Chondrocyte (in vitro differentiated cells): ENCODE measurements around the gene TRIM29. TPM values are rescaled to one million over a fixed set of nuclear protein-coding genes. Genes with fewer than 3 reads are reported as not detected.

Experiments used
- DNase-seq: peaks from one replicate; pipeline ENCODE4 v3.0.0; 2021; ENCODE audit warnings: mixed read lengths, low spot score
- H3K27ac Mint-ChIP-seq: one replicate; pipeline ENCODE4 v1.8.0; 2021; ENCODE audit warnings: mild to moderate bottlenecking, moderate library complexity, mixed read lengths; ENCODE audit not compliant: unreplicated experiment
- H3K27me3 Mint-ChIP-seq: 2 replicates; pipeline ENCODE4 v1.8.0; 2021; ENCODE audit warnings: low read depth, mixed read lengths
- H3K36me3 Mint-ChIP-seq: 2 replicates; pipeline ENCODE4 v1.8.0; 2021; ENCODE audit warnings: low read depth, mixed read lengths
- H3K4me1 Mint-ChIP-seq: 2 replicates; pipeline ENCODE4 v1.8.0; 2021; ENCODE audit warnings: low read depth, mild to moderate bottlenecking, mixed read lengths
- H3K4me3 Mint-ChIP-seq: one replicate; pipeline ENCODE4 v1.8.0; 2021; ENCODE audit warnings: mild to moderate bottlenecking, moderate library complexity, mixed read lengths; ENCODE audit not compliant: unreplicated experiment
- H3K9me3 Mint-ChIP-seq: 2 replicates; pipeline ENCODE4 v1.8.0; 2021; ENCODE audit warnings: low read depth, mixed read lengths
- total RNA-seq: library from RNA; stranded (reverse); gene quantifications from 3 replicates; pipeline ENCODE4 v1.2.1, GENCODE V29; 2021
- TF ChIP-seq, protein P1 (sequence below): fragments of 200-600 bp; sonication (generic); IDR thresholded peaks from 2 replicates; pipeline ENCODE4 v1.5.0; 2021; ENCODE audit warnings: antibody characterized with exemption, mild to moderate bottlenecking, moderate library complexity

Gene TRIM29
- total RNA-seq, 1 donor from 2014 or later, result not detected

DNA sequence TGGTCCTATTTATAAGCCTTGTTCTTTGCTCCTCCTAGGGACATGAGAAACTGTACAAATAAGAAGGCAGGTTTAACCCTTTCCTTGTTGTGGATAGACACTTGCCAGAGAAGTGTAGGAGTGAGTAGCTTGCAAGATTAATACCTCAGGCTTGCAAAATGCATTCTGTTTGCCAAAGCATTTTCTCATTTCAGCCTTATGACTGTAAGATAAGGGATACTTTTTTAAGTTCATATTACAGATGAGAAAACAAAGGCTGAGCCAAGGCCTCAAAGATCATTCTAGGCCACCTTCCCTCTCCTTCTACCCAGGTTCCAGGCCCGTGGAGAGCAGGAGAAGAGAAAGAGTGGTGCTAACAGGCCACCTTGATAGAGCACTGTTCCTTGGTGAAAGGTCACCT, 46.8 kb downstream of the TRIM29 start:
- Mint-ChIP-seq H3K27ac (no peak overlapping the region), H3K9me3 (no peaks in the 10 kb centered on the region), H3K4me1 (no peaks in the 10 kb centered on the region), H3K36me3 (no peaks in the 10 kb centered on the region), H3K4me3 (no peak overlapping the region), H3K27me3 (peaks cover 32% of the 10 kb centered on the region)
- DNase-seq, result no peak
- TF ChIP-seq, protein P1, sequence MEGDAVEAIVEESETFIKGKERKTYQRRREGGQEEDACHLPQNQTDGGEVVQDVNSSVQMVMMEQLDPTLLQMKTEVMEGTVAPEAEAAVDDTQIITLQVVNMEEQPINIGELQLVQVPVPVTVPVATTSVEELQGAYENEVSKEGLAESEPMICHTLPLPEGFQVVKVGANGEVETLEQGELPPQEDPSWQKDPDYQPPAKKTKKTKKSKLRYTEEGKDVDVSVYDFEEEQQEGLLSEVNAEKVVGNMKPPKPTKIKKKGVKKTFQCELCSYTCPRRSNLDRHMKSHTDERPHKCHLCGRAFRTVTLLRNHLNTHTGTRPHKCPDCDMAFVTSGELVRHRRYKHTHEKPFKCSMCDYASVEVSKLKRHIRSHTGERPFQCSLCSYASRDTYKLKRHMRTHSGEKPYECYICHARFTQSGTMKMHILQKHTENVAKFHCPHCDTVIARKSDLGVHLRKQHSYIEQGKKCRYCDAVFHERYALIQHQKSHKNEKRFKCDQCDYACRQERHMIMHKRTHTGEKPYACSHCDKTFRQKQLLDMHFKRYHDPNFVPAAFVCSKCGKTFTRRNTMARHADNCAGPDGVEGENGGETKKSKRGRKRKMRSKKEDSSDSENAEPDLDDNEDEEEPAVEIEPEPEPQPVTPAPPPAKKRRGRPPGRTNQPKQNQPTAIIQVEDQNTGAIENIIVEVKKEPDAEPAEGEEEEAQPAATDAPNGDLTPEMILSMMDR, result no peak

DNA sequence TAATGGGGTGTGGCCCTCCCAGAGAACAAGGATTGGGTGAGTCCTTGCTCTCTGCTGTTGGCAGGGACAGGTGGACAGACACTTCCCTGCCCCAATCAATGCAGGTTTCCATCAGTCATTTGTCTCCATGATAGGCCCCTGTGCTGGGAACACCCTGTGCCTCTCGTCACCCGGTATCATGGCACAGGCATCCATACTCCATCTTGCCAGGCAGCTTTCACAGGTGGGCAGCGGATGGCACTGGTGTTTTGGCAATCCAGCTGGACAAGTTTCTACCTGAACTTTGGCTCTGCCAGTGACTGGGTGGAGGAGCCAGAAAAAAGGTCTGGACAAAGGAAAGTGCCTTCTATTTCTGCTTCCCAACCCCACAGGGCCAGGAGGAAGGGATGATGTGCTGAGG, 47.5 kb downstream of the TRIM29 start:
- no peak for DNase-seq
- Mint-ChIP-seq H3K4me3 (no peak overlapping the region), H3K27me3 (peaks cover 36% of the 10 kb centered on the region), H3K27ac (no peak overlapping the region), H3K36me3 (peaks cover 3% of the 10 kb centered on the region), H3K9me3 (no peaks in the 10 kb centered on the region), H3K4me1 (no peaks in the 10 kb centered on the region)
- TF ChIP-seq, protein P1, result no peak

DNA sequence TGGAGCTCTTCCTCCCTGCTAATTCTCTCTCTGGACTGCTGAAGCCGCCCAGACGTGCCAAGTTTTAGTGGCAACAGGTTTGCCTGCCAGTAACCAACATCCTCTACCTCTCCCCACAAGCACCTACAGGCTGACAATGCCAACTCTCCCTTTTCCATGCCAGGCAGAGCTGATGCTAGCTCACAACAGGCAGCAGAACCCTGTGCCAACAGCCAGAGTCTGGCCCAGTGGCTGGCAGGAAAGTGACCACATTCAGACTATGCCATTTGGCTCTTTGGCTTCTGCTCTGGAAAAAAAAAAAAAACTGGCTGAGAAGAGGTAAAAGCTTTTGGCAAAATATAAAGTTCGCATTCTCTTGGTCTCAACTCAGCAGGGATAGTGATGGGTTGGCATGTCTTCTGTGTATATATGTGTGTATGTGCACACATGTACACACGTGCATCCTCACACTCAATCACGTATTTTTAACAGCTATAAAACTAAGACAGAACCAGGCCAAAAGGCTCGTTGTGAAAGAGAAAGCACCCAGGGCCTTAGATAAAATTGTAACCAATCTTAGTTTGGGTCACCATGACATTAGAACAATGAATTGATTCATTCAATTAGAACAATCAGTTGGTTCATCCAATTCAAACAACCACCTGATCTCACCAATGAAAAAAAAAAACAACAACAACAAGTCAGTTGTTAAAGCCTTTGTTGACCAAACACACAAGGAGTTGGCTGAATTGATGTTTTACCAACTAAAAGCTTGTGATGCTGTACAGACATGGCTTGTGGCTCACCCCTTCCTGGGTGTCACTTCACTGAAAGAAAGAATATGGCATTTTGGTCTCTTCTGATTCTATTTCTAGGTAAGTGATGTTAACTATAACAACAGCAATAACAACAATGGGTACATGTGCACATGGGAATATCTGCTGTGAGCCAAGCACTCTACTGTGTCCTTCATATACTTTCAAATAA, 48.6 kb downstream of the TRIM29 start:
- DNase-seq, result no peak
- no peaks in the 10 kb centered on the region for H3K9me3 Mint-ChIP-seq
- TF ChIP-seq, protein P1, result no peak
- no peaks in the 10 kb centered on the region for H3K4me1 Mint-ChIP-seq
- peaks cover 36% of the 10 kb centered on the region for H3K27me3 Mint-ChIP-seq
- no peak overlapping the region for H3K27ac Mint-ChIP-seq
- H3K4me3 Mint-ChIP-seq, result no peak overlapping the region
- H3K36me3 Mint-ChIP-seq, result peaks cover 3% of the 10 kb centered on the region

DNA sequence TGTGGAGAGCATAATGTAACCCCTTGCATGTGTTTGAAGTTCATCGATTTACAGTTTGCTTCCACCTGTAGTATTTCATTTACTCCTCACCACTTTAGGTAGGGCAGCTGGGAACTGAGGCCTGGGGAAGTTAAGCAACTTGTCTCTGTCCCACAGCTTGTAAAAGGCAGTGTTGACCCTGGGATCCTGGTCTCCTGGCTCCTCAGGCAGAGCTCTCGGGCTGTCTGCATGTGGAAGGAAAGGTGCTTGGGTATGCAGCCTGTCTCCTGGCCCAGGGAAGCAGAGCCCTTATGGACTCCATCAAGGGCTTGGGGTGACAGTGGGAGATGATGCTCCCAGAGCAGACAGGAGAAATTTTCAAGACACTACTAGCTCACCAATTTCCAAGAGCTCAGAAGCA, 49.9 kb downstream of the TRIM29 start:
- H3K36me3 Mint-ChIP-seq, result peaks cover 3% of the 10 kb centered on the region
- H3K4me1 Mint-ChIP-seq, result no peaks in the 10 kb centered on the region
- no peak overlapping the region for H3K27ac Mint-ChIP-seq

DNA sequence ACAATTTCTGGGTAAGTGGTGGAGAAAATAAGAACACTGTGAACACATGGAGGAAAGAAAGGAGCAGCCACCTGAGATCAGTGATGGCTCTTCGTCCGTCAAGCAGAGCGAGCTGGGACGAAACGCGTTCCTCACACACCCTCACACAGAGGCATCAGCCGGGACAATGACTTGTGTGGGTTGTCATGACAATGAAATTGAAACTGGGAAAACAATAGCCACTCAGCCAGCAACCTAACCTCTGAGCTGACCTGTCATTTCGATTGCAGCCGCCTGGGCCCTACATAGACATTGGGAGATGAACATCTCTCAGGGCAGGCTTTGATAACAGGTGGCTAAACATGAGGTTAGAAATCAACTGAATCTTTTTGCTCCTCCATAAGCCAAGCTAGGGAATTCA, 51.3 kb downstream of the TRIM29 start:
- H3K9me3 Mint-ChIP-seq, result peaks cover 3% of the 10 kb centered on the region
- no peak for DNase-seq
- no peak overlapping the region for H3K27ac Mint-ChIP-seq
- no peaks in the 10 kb centered on the region for H3K4me1 Mint-ChIP-seq
- peaks cover 31% of the 10 kb centered on the region for H3K27me3 Mint-ChIP-seq
- peaks cover 4% of the 10 kb centered on the region for H3K36me3 Mint-ChIP-seq
- no peak overlapping the region for H3K4me3 Mint-ChIP-seq
- TF ChIP-seq, protein P1, result no peak

More for the DNA sequence above, 49.9 kb downstream of the TRIM29 start:
- Mint-ChIP-seq H3K4me3 (no peak overlapping the region), H3K9me3 (peaks cover 3% of the 10 kb centered on the region), H3K27me3 (peaks cover 36% of the 10 kb centered on the region)
- TF ChIP-seq, protein P1, result no peak
- DNase-seq, result no peak
